Neutrophil (primary cell): Measurements from ENCODE around the gene POLR3GL.

Experiments
- H3K27ac ChIP-seq: fragments of 200-600 bp; sonication (generic); 2 replicates; pipeline ENCODE4 v1.5.1; 2016; ENCODE audit warnings: mild to moderate bottlenecking, moderate library complexity
- H3K27me3 ChIP-seq: fragments of 200-600 bp; sonication (generic); 2 replicates; pipeline ENCODE4 v1.6.0; 2016; ENCODE audit warnings: mild to moderate bottlenecking
- H3K36me3 ChIP-seq: fragments of 200-600 bp; sonication (generic); 2 replicates; pipeline ENCODE4 v1.5.1; 2017
- H3K4me1 ChIP-seq, 2 experiments: fragments of 200-600 bp in 1 of 2; sonication (generic) in 1 of 2; 1 replicate in 1 of 2; 2 replicates in 1 of 2; pipeline versions ENCODE4 v1.5.1 to v1.6.1; 2013 to 2016; ENCODE audit warnings: low read depth in 1 of 2, low read length in 1 of 2, mild to moderate bottlenecking in 1 of 2, moderate library complexity in 1 of 2; ENCODE audit not compliant: control insufficient read depth in 1 of 2, insufficient read depth in 1 of 2
- H3K4me3 ChIP-seq, 2 experiments: fragments of 200-600 bp in 1 of 2; sonication (generic) in 1 of 2; 1 replicate in 1 of 2; 2 replicates in 1 of 2; pipeline ENCODE4 v1.5.1; 2013 to 2016; ENCODE audit warnings: low read depth in 1 of 2, low read length in 1 of 2, mild to moderate bottlenecking in 1 of 2, moderate library complexity in 1 of 2
- H3K9me3 ChIP-seq: fragments of 200-600 bp; sonication (generic); 2 replicates; pipeline ENCODE4 v1.5.1; 2016
- TF ChIP-seq, protein P1 (sequence below): fragments of 200-600 bp; sonication (generic); IDR thresholded peaks from 2 replicates; pipeline ENCODE4 v1.5.1; 2016; ENCODE audit warnings: antibody characterized with exemption

The POLR3GL gene

GRCh38 chr1:145965119-145965744, 742 bp downstream of the POLR3GL start:
- peak overlapping the region; percentile 65 for H3K27ac ChIP-seq
- peaks cover 48 to 49% of the 10 kb centered on the region in 2 experiments for H3K4me1 ChIP-seq
- H3K9me3 ChIP-seq = no peaks in the 10 kb centered on the region
- no peaks in the 10 kb centered on the region for H3K36me3 ChIP-seq
- peaks cover 35% of the 10 kb centered on the region for H3K27me3 ChIP-seq
- H3K4me3 ChIP-seq = peak overlapping the region; percentile 67 to 80
- TF ChIP-seq, protein P1, sequence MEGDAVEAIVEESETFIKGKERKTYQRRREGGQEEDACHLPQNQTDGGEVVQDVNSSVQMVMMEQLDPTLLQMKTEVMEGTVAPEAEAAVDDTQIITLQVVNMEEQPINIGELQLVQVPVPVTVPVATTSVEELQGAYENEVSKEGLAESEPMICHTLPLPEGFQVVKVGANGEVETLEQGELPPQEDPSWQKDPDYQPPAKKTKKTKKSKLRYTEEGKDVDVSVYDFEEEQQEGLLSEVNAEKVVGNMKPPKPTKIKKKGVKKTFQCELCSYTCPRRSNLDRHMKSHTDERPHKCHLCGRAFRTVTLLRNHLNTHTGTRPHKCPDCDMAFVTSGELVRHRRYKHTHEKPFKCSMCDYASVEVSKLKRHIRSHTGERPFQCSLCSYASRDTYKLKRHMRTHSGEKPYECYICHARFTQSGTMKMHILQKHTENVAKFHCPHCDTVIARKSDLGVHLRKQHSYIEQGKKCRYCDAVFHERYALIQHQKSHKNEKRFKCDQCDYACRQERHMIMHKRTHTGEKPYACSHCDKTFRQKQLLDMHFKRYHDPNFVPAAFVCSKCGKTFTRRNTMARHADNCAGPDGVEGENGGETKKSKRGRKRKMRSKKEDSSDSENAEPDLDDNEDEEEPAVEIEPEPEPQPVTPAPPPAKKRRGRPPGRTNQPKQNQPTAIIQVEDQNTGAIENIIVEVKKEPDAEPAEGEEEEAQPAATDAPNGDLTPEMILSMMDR = no peak

- Histone ChIP-seq H3K4me3 (no peak overlapping the region), H3K36me3 (no peaks in the 10 kb centered on the region)
- TF ChIP-seq, protein P1 = no peak
These were observed 2.8 kb downstream of the POLR3GL start for GRCh38 chr1:145967288-145967687.

DNA sequence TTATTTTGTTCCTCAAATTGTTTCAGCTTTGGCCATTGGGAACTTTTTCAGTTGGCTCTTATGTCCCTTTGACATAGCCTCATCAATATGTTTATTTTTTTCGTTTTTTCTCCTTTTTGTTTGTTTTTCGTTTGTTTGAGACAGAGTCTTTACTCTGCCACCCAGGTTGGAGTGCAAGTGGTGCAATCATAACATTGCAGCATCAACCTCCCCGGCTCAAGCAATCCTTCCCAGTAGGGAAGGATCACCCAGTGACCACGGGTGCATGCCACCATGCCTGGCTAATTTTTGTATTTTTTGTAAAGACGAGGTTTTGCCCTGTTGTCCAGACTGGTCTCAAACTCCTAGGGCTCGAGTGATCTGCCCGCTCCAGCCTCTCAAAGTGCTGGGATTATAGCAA, 8.1 kb downstream of the POLR3GL start:
- Histone ChIP-seq H3K27me3 (no peaks in the 10 kb centered on the region), H3K9me3 (no peaks in the 10 kb centered on the region), H3K4me1 (peaks cover 11 to 14% of the 10 kb centered on the region in 2 experiments), H3K4me3 (no peak overlapping the region), H3K36me3 (no peaks in the 10 kb centered on the region), H3K27ac (peak overlapping the region; percentile 13)
- TF ChIP-seq, protein P1 = no peak

More at GRCh38 chr1:145967288-145967687, 2.8 kb downstream of the POLR3GL start:
- no peak overlapping the region for H3K27ac ChIP-seq
- peaks cover 28 to 30% of the 10 kb centered on the region in 2 experiments for H3K4me1 ChIP-seq
- H3K27me3 ChIP-seq = peaks cover 14% of the 10 kb centered on the region
- no peaks in the 10 kb centered on the region for H3K9me3 ChIP-seq

DNA sequence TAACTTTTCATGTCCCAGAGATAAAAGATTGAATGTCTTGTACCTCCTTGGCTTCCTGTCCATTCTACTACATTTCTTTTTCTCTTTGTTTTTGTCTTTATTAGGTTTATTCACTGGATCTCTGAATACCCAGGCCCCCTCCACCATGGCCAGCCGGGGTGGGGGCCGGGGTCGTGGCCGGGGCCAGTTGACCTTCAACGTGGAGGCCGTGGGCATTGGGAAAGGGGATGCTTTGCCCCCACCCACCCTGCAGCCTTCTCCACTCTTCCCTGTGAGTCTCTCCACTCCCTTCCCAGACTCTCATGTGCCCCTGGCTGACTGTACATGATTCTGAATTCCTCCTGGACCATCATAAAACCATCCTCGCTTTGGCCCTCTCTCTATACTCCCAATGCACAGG, 10.2 kb downstream of the POLR3GL start:
- Histone ChIP-seq H3K4me3 (no peak overlapping the region), H3K27me3 (no peaks in the 10 kb centered on the region), H3K27ac (no peak overlapping the region), H3K9me3 (no peaks in the 10 kb centered on the region), H3K4me1 (peaks cover 32 to 35% of the 10 kb centered on the region in 2 experiments), H3K36me3 (no peaks in the 10 kb centered on the region)
- TF ChIP-seq, protein P1 = no peak

DNA sequence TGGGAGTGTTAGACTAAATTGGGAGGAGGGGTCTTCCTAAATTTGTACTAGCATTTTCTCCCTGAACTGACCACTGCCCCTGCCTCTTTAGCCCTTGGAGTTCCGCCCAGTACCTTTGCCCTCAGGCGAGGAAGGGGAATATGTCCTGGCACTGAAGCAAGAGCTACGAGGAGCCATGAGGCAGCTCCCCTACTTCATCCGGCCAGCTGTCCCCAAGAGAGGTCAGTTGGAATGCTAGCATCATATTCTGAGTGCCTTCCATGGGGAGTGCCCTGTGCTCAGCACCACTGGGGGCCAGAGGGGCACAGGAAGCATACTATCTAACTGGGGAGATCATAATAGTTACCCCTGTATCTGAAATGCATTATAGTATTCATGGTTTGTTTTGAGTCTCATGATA, 10.7 kb downstream of the POLR3GL start:
- Histone ChIP-seq H3K9me3 (no peaks in the 10 kb centered on the region), H3K4me3 (no peak overlapping the region), H3K36me3 (no peaks in the 10 kb centered on the region), H3K27me3 (no peaks in the 10 kb centered on the region), H3K27ac (no peak overlapping the region), H3K4me1 (peaks cover 37 to 40% of the 10 kb centered on the region in 2 experiments)
- TF ChIP-seq, protein P1 = no peak
